OCI-LY1 (cell line): ENCODE data around the gene BATF2.

Source experiments
- H2AFZ ChIP-seq: fragments of 200-600 bp; sonication (generic), shearing (Covaris generic); 2 replicates; pipeline ENCODE4 v1.6.0; 2014; ENCODE audit warnings: antibody characterized with exemption, mild to moderate bottlenecking, low read length
- H3F3A ChIP-seq: fragments of 200-600 bp; sonication (generic), shearing (Covaris generic); 2 replicates; pipeline ENCODE4 v1.6.0; 2014; ENCODE audit warnings: mild to moderate bottlenecking, antibody characterized with exemption, low read length, moderate library complexity; ENCODE audit not compliant: insufficient read depth
- H3K27ac ChIP-seq: fragments of 200-600 bp; sonication (generic); 2 replicates; pipeline ENCODE4 v1.5.1; 2014; ENCODE audit warnings: low read length, mixed run types, mild to moderate bottlenecking, low read depth; ENCODE audit not compliant: poor library complexity, severe bottlenecking
- H3K27me3 ChIP-seq: fragments of 200-600 bp; sonication (generic); 2 replicates; pipeline ENCODE4 v1.6.0; 2014; ENCODE audit warnings: antibody characterized with exemption, mild to moderate bottlenecking, low read length, moderate library complexity; ENCODE audit not compliant: insufficient read depth
- H3K36me3 ChIP-seq: fragments of 200-600 bp; sonication (generic); 2 replicates; pipeline ENCODE4 v1.6.1; 2014; ENCODE audit warnings: mild to moderate bottlenecking, antibody characterized with exemption, low read length, moderate library complexity, mixed read lengths; ENCODE audit not compliant: insufficient read depth
- H3K4me1 ChIP-seq: fragments of 200-600 bp; sonication (generic); 2 replicates; pipeline ENCODE4 v1.5.1; 2014; ENCODE audit warnings: mild to moderate bottlenecking, low read length, moderate library complexity; ENCODE audit not compliant: insufficient read depth, severe bottlenecking
- H3K4me2 ChIP-seq: fragments of 200-600 bp; sonication (generic), shearing (Covaris generic); 2 replicates; pipeline ENCODE4 v1.6.1; 2014; ENCODE audit warnings: low read length
- H3K4me3 ChIP-seq: fragments of 200-600 bp; sonication (generic); 2 replicates; pipeline ENCODE4 v1.5.1; 2014; ENCODE audit warnings: low read length, low read depth, mild to moderate bottlenecking, mixed read lengths; ENCODE audit not compliant: poor library complexity, severe bottlenecking
- H3K79me2 ChIP-seq: fragments of 200-600 bp; shearing (Covaris generic); 2 replicates; pipeline ENCODE4 v1.6.1; 2016; ENCODE audit warnings: mixed run types, low read length, mixed read lengths; ENCODE audit not compliant: insufficient read depth
- H3K9ac ChIP-seq: fragments of 200-600 bp; sonication (generic), shearing (Covaris generic); 2 replicates; pipeline ENCODE4 v1.6.1; 2014; ENCODE audit warnings: mild to moderate bottlenecking, low read length, mixed read lengths
- H3K9me2 ChIP-seq: fragments of 200-600 bp; sonication (generic), shearing (Covaris generic); 2 replicates; pipeline ENCODE4 v1.6.1; 2014; ENCODE audit warnings: low read depth, mild to moderate bottlenecking, low read length, mixed read lengths
- H3K9me3 ChIP-seq: fragments of 200-600 bp; shearing (Covaris generic); 2 replicates; pipeline ENCODE4 v1.6.1; 2014; ENCODE audit warnings: low read length, mixed read lengths
- H4K20me1 ChIP-seq: fragments of 200-600 bp; sonication (generic), shearing (Covaris generic); 2 replicates; pipeline ENCODE4 v1.6.0; 2016; ENCODE audit warnings: mild to moderate bottlenecking, low read length; ENCODE audit not compliant: insufficient read depth
- CTCF ChIP-seq: fragments of 200-600 bp; sonication (generic), shearing (Covaris generic); IDR thresholded peaks from 2 replicates; pipeline ENCODE4 v1.5.1; 2017; ENCODE audit warnings: mild to moderate bottlenecking, antibody characterized with exemption, low read length, moderate library complexity, mixed read lengths
- EZH2 ChIP-seq: fragments of 200-600 bp; sonication (generic), shearing (Covaris generic); IDR thresholded peaks from 2 replicates; pipeline ENCODE4 v1.8.0; 2017; ENCODE audit warnings: borderline replicate concordance, mixed run types, mild to moderate bottlenecking, antibody characterized with exemption, low read length, moderate library complexity, mixed read lengths

The BATF2 gene

GRCh38 chr11:65034423-65034822 is 37.7 kb upstream of the BATF2 start:
- Histone ChIP-seq H3K4me3 (no peak overlapping the region), H3K27me3 (no peaks in the 10 kb centered on the region), H2AFZ (no peak overlapping the region), H4K20me1 (no peaks in the 10 kb centered on the region), H3K9ac (no peak overlapping the region), H3K4me1 (peaks cover 5% of the 10 kb centered on the region), H3K9me2 (no peaks in the 10 kb centered on the region), H3F3A (no peaks in the 10 kb centered on the region), H3K27ac (no peak overlapping the region), H3K4me2 (no peak overlapping the region), H3K9me3 (no peaks in the 10 kb centered on the region), H3K36me3 (peaks cover 6% of the 10 kb centered on the region; the same call in 1 of the 2 replicates), H3K79me2 (no peaks in the 10 kb centered on the region)
- no peak for TF ChIP-seq EZH2
- TF ChIP-seq CTCF = no peak

GRCh38 chr11:65032216-65032615 is 35.4 kb upstream of the BATF2 start:
- no peaks in the 10 kb centered on the region for H4K20me1 ChIP-seq
- no peaks in the 10 kb centered on the region for H3K79me2 ChIP-seq
- no peak overlapping the region for H3K4me2 ChIP-seq
- no peaks in the 10 kb centered on the region for H3F3A ChIP-seq
- no peak overlapping the region for H3K4me3 ChIP-seq
- peaks cover 11% of the 10 kb centered on the region for H3K4me1 ChIP-seq
- H3K9me2 ChIP-seq = no peaks in the 10 kb centered on the region
- H3K9me3 ChIP-seq = no peaks in the 10 kb centered on the region
- no peak overlapping the region for H3K9ac ChIP-seq
- H2AFZ ChIP-seq = no peak overlapping the region
- no peak overlapping the region for H3K27ac ChIP-seq
- H3K27me3 ChIP-seq = no peaks in the 10 kb centered on the region
- no peaks in the 10 kb centered on the region; the same call in 1 of the 2 replicates for H3K36me3 ChIP-seq
- TF ChIP-seq EZH2 (no peak), CTCF (no peak)

- H3K9me2 ChIP-seq = no peaks in the 10 kb centered on the region
- H2AFZ ChIP-seq = peak within 1 kb of the TSS; percentile 75; the same call in 1 of the 2 replicates
- no peaks in the 10 kb centered on the region for H3F3A ChIP-seq
- peak within 1 kb of the TSS; percentile 70 for H3K4me3 ChIP-seq
- no peaks in the 10 kb centered on the region for H3K27me3 ChIP-seq
- peak within 1 kb of the TSS; percentile 65 for H3K27ac ChIP-seq
- H3K36me3 ChIP-seq = no peaks in the 10 kb centered on the region; the same call in 1 of the 2 replicates
- H3K9me3 ChIP-seq = no peaks in the 10 kb centered on the region
- H3K4me2 ChIP-seq = peak within 1 kb of the TSS; percentile 92
- TF ChIP-seq CTCF (no peak; the same call in 1 of the 2 replicates), EZH2 (no peak)
- H3K79me2 ChIP-seq = no peaks in the 10 kb centered on the region
- peaks cover 16% of the 10 kb centered on the region for H3K4me1 ChIP-seq
- peak within 1 kb of the TSS; percentile 83 for H3K9ac ChIP-seq
- H4K20me1 ChIP-seq = no peaks in the 10 kb centered on the region
These were observed 30.7 kb upstream of the BATF2 start, which contains the start of gene SNX15 for GRCh38 chr11:65027213-65028067. SNX15 (plus strand) TSS chr11:65027439; CDS start chr11:65027538, 99 bp downstream.
